ENCODE measurements around the gene GRXCR1. TPM values are rescaled to one million over a fixed set of nuclear protein-coding genes. Genes with fewer than 3 reads are reported as not detected.

The GRXCR1 gene
- under 1 TPM in 1 of 2 donors, not detected in 1; 0.39 TPM for total RNA-seq
- polyA plus RNA-seq (ENCODE audit: insufficient read depth, low read depth, low replicate concordance), result 0.57 TPM
- long read RNA-seq, donor 1, result 0 reads
- long read RNA-seq, donor 2, result 0 reads

- H3K27me3 ChIP-seq, result no peaks in the 10 kb centered on the region
- H3K27ac ChIP-seq, result no peak within 1 kb of the TSS
Measured at GRCh38 chr4:42892413-42892812, at the start of gene GRXCR1. TSS of gene GRXCR1 (plus strand) at chr4:42892713. CDS start at chr4:42893267, 554 bp downstream.

GRCh38 chr4:42843694-42844093, 48.8 kb upstream of the GRXCR1 start:
- Histone ChIP-seq H3K4me1 (no peaks in the 10 kb centered on the region), H3K4me3 (no peak overlapping the region), H3K9me3 (no peaks in the 10 kb centered on the region), H3K27ac (no peak overlapping the region), H3K27me3 (no peaks in the 10 kb centered on the region), H3K36me3 (ENCODE audit: low read depth, missing control alignments) (no peaks in the 10 kb centered on the region)
- 83 to 86% methylated on average over 2 of the region's 2 CpGs for WGBS, 2 donors
- TF ChIP-seq POLR2A (IDR thresholded peaks at IDR 0.05) (no peak), CTCF (IDR thresholded peaks at IDR 0.05) (no peak)
- DNase-seq, result no peak
- intact Hi-C loops (cut with DNase I; ENCODE audit: low total_unique reads), result no loop called here

More at GRCh38 chr4:42892413-42892812, at the start of gene GRXCR1:
- intact Hi-C loops (cut with DNase I; ENCODE audit: low total_unique reads), result no loop called here
- H3K9me3 ChIP-seq, result no peaks in the 10 kb centered on the region
- H3K36me3 ChIP-seq (ENCODE audit: low read depth, missing control alignments), result no peaks in the 10 kb centered on the region
- DNase-seq, result no peak
- TF ChIP-seq CTCF (IDR thresholded peaks at IDR 0.05), result no peak
- TF ChIP-seq POLR2A (IDR thresholded peaks at IDR 0.05), result no peak
- H3K4me1 ChIP-seq, result no peaks in the 10 kb centered on the region
- no peak within 1 kb of the TSS for H3K4me3 ChIP-seq
- 80 to 89% methylated on average over 2 of the region's 2 CpGs for WGBS, 2 donors

DNA sequence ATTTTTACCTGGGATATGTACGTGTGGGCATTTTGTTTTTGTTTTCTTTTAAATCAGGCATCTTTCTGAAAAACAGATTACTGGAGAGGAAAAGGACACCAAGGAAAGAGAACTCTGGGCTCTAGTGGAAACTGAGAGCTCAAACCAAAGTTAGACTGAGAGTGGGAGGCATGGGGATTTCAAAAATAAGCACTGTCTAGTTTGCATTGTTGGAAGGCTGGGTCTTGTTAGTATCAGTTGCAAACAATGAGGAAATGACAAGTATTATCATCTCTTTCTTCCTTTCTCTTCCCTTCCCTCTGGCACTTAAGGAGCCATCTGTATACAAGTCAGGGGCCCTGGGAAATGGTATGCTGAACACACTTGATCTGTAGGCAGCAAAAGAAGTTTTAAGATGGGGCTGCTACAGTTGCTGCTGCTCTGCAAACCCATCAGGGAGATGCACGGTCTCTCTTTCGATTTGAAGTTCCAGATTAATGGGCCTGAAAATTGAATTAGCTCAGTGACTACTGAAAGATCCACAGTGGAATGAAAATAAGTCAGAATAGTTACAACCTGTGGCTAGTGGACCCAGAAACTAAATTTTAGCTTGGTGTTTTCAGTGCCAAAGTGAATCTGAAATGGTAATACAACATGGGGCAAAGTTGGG, 48.0 kb upstream of the GRXCR1 start:
- no peak for TF ChIP-seq CTCF (IDR thresholded peaks at IDR 0.05)
- no peak for TF ChIP-seq POLR2A (IDR thresholded peaks at IDR 0.05)
- 80 to 83% methylated on average over 3 of the region's 3 CpGs for WGBS, 2 donors
- H3K27me3 ChIP-seq, result no peaks in the 10 kb centered on the region
- H3K4me3 ChIP-seq, result no peak overlapping the region
- H3K4me1 ChIP-seq, result no peaks in the 10 kb centered on the region
- no peaks in the 10 kb centered on the region for H3K36me3 ChIP-seq (ENCODE audit: low read depth, missing control alignments)
- no peak for DNase-seq
- no peaks in the 10 kb centered on the region for H3K9me3 ChIP-seq
- no peak overlapping the region for H3K27ac ChIP-seq
- intact Hi-C loops (cut with DNase I; ENCODE audit: low total_unique reads), result no loop called here

- TF ChIP-seq CTCF (IDR thresholded peaks at IDR 0.05) (no peak), POLR2A (IDR thresholded peaks at IDR 0.05) (no peak)
Measured at GRCh38 chr4:42845586-42845985, 46.9 kb upstream of the GRXCR1 start.

GRCh38 chr4:42855779-42856178, 36.7 kb upstream of the GRXCR1 start:
- Histone ChIP-seq H3K9me3 (no peaks in the 10 kb centered on the region), H3K27me3 (no peaks in the 10 kb centered on the region), H3K36me3 (ENCODE audit: low read depth, missing control alignments) (no peaks in the 10 kb centered on the region), H3K27ac (no peak overlapping the region), H3K4me3 (no peak overlapping the region), H3K4me1 (no peaks in the 10 kb centered on the region)
- intact Hi-C loops (cut with DNase I; ENCODE audit: low total_unique reads), result no loop called here
- TF ChIP-seq POLR2A (IDR thresholded peaks at IDR 0.05) (no peak), CTCF (IDR thresholded peaks at IDR 0.05) (no peak)
- no peak for DNase-seq

More at GRCh38 chr4:42845586-42845985, 46.9 kb upstream of the GRXCR1 start:
- DNase-seq, result no peak
- no peaks in the 10 kb centered on the region for H3K36me3 ChIP-seq (ENCODE audit: low read depth, missing control alignments)
- H3K4me3 ChIP-seq, result no peak overlapping the region
- WGBS, 2 donors, result 24 to 27% methylated on average over 1 of the region's 1 CpG
- intact Hi-C loops (cut with DNase I; ENCODE audit: low total_unique reads), result no loop called here
- H3K27ac ChIP-seq, result no peak overlapping the region
- no peaks in the 10 kb centered on the region for H3K9me3 ChIP-seq
- no peaks in the 10 kb centered on the region for H3K4me1 ChIP-seq
- H3K27me3 ChIP-seq, result no peaks in the 10 kb centered on the region
